OCI-LY1 (cell line): ENCODE results near the gene RAB33A.

Source experiments
- H2AFZ ChIP-seq: fragments of 200-600 bp; sonication (generic), shearing (Covaris generic); 2 replicates; pipeline ENCODE4 v1.6.0; 2014; ENCODE audit warnings: antibody characterized with exemption, mild to moderate bottlenecking, low read length
- H3F3A ChIP-seq: fragments of 200-600 bp; sonication (generic), shearing (Covaris generic); 2 replicates; pipeline ENCODE4 v1.6.0; 2014; ENCODE audit warnings: mild to moderate bottlenecking, antibody characterized with exemption, low read length, moderate library complexity; ENCODE audit not compliant: insufficient read depth
- H3K27ac ChIP-seq: fragments of 200-600 bp; sonication (generic); 2 replicates; pipeline ENCODE4 v1.5.1; 2014; ENCODE audit warnings: low read length, mixed run types, mild to moderate bottlenecking, low read depth; ENCODE audit not compliant: poor library complexity, severe bottlenecking
- H3K27me3 ChIP-seq: fragments of 200-600 bp; sonication (generic); 2 replicates; pipeline ENCODE4 v1.6.0; 2014; ENCODE audit warnings: antibody characterized with exemption, mild to moderate bottlenecking, low read length, moderate library complexity; ENCODE audit not compliant: insufficient read depth
- H3K36me3 ChIP-seq: fragments of 200-600 bp; sonication (generic); 2 replicates; pipeline ENCODE4 v1.6.1; 2014; ENCODE audit warnings: mild to moderate bottlenecking, antibody characterized with exemption, low read length, moderate library complexity, mixed read lengths; ENCODE audit not compliant: insufficient read depth
- H3K4me1 ChIP-seq: fragments of 200-600 bp; sonication (generic); 2 replicates; pipeline ENCODE4 v1.5.1; 2014; ENCODE audit warnings: mild to moderate bottlenecking, low read length, moderate library complexity; ENCODE audit not compliant: insufficient read depth, severe bottlenecking
- H3K4me2 ChIP-seq: fragments of 200-600 bp; sonication (generic), shearing (Covaris generic); 2 replicates; pipeline ENCODE4 v1.6.1; 2014; ENCODE audit warnings: low read length
- H3K4me3 ChIP-seq: fragments of 200-600 bp; sonication (generic); 2 replicates; pipeline ENCODE4 v1.5.1; 2014; ENCODE audit warnings: low read length, low read depth, mild to moderate bottlenecking, mixed read lengths; ENCODE audit not compliant: poor library complexity, severe bottlenecking
- H3K79me2 ChIP-seq: fragments of 200-600 bp; shearing (Covaris generic); 2 replicates; pipeline ENCODE4 v1.6.1; 2016; ENCODE audit warnings: mixed run types, low read length, mixed read lengths; ENCODE audit not compliant: insufficient read depth
- H3K9ac ChIP-seq: fragments of 200-600 bp; sonication (generic), shearing (Covaris generic); 2 replicates; pipeline ENCODE4 v1.6.1; 2014; ENCODE audit warnings: mild to moderate bottlenecking, low read length, mixed read lengths
- H3K9me2 ChIP-seq: fragments of 200-600 bp; sonication (generic), shearing (Covaris generic); 2 replicates; pipeline ENCODE4 v1.6.1; 2014; ENCODE audit warnings: low read depth, mild to moderate bottlenecking, low read length, mixed read lengths
- H3K9me3 ChIP-seq: fragments of 200-600 bp; shearing (Covaris generic); 2 replicates; pipeline ENCODE4 v1.6.1; 2014; ENCODE audit warnings: low read length, mixed read lengths
- H4K20me1 ChIP-seq: fragments of 200-600 bp; sonication (generic), shearing (Covaris generic); 2 replicates; pipeline ENCODE4 v1.6.0; 2016; ENCODE audit warnings: mild to moderate bottlenecking, low read length; ENCODE audit not compliant: insufficient read depth
- CTCF ChIP-seq: fragments of 200-600 bp; sonication (generic), shearing (Covaris generic); IDR thresholded peaks from 2 replicates; pipeline ENCODE4 v1.5.1; 2017; ENCODE audit warnings: mild to moderate bottlenecking, antibody characterized with exemption, low read length, moderate library complexity, mixed read lengths
- EZH2 ChIP-seq: fragments of 200-600 bp; sonication (generic), shearing (Covaris generic); IDR thresholded peaks from 2 replicates; pipeline ENCODE4 v1.8.0; 2017; ENCODE audit warnings: borderline replicate concordance, mixed run types, mild to moderate bottlenecking, antibody characterized with exemption, low read length, moderate library complexity, mixed read lengths

RAB33A gene

GRCh38 chrX:130213376-130213775 is 41.6 kb downstream of the RAB33A start:
- Histone ChIP-seq H3K4me1 (no peaks in the 10 kb centered on the region), H2AFZ (no peak overlapping the region), H3K79me2 (no peaks in the 10 kb centered on the region), H3K9me3 (no peaks in the 10 kb centered on the region), H3F3A (no peaks in the 10 kb centered on the region), H3K4me3 (no peak overlapping the region), H3K9me2 (no peaks in the 10 kb centered on the region), H4K20me1 (no peaks in the 10 kb centered on the region), H3K27ac (no peak overlapping the region), H3K36me3 (peaks cover 71% of the 10 kb centered on the region), H3K4me2 (no peak overlapping the region), H3K27me3 (no peaks in the 10 kb centered on the region), H3K9ac (no peak overlapping the region)
- TF ChIP-seq CTCF (no peak), EZH2 (no peak)

- Histone ChIP-seq H3K79me2 (no peaks in the 10 kb centered on the region), H3K4me2 (no peak overlapping the region), H3F3A (no peaks in the 10 kb centered on the region), H3K4me3 (no peak overlapping the region), H3K36me3 (peaks cover 69% of the 10 kb centered on the region), H3K9me3 (no peaks in the 10 kb centered on the region), H3K9me2 (no peaks in the 10 kb centered on the region), H3K27ac (no peak overlapping the region), H3K4me1 (no peaks in the 10 kb centered on the region), H2AFZ (no peak overlapping the region), H3K27me3 (no peaks in the 10 kb centered on the region), H3K9ac (no peak overlapping the region), H4K20me1 (no peaks in the 10 kb centered on the region)
- no peak for TF ChIP-seq EZH2
- no peak for TF ChIP-seq CTCF
Measured at GRCh38 chrX:130216320-130216719, 44.6 kb downstream of the RAB33A start.

- Histone ChIP-seq H3K27ac (no peak overlapping the region), H3K4me2 (no peak overlapping the region), H3K4me1 (no peaks in the 10 kb centered on the region), H3K27me3 (no peaks in the 10 kb centered on the region), H2AFZ (no peak overlapping the region), H3K36me3 (peaks cover 52% of the 10 kb centered on the region), H3K9ac (no peak overlapping the region), H3K9me3 (no peaks in the 10 kb centered on the region), H3K9me2 (no peaks in the 10 kb centered on the region), H4K20me1 (no peaks in the 10 kb centered on the region), H3K4me3 (no peak overlapping the region), H3K79me2 (no peaks in the 10 kb centered on the region), H3F3A (no peaks in the 10 kb centered on the region)
- TF ChIP-seq EZH2 (no peak), CTCF (no peak)
Measured at GRCh38 chrX:130224810-130225209, 53.0 kb downstream of the RAB33A start.
